Stimulated activated CD4-positive, alpha-beta T cell treated with anti-CD3 and anti-CD28 coated beads, Interleukin-15, amount 100 ng/mL, for 1 hour (primary cell): Measurements from ENCODE around the gene ETV3.

Source experiments
- DNase-seq, 2 donors: peaks; one replicate each; pipeline ENCODE4 v3.0.0-alpha.2; 2020; ENCODE audit warnings: low read depth in 1 of 2, low spot score in 1 of 2

The ETV3 gene

DNA sequence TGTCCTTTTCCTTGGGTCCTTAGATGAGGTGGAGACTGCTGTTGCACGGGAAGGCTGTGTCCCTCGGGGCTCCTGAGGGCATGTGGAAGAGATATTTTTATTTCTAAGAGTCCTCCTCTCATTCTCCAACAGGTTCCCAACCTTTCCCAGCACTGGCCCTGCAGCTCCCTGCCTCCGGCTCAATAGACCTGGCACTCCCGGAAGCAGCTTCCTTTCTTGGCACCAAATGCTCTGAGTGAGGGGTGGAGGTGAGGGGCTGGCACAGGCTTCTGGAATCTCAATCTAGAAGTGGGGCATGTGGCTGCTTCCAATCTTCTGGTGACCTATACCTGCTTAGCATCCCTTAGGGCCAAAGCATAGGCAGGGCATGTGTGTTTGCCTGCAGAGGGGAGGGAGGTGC is 43.1 kb downstream of the ETV3 start:
- DNase-seq: no peak

DNA sequence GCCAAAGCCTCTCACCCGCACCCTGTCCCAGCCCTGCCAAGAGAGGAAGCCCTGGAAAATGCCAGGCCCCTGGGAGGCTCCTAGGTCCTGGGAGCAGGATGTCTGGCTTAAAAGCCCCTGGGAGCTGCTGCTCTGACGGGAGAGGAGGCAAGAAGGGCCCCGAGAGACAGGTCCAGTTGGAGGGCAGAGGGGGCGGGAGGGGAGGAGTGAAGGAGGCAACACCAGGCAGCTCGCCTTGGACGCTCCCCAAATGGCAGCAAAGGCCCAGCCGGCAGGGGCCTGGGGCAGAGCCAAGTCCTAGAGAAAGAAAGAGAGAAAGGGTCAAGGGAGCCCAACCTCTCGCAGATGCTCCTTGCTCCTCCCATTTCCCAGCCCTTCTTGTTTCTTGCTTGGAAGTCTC is 45.4 kb downstream of the ETV3 start:
- DNase-seq: no peak

DNA sequence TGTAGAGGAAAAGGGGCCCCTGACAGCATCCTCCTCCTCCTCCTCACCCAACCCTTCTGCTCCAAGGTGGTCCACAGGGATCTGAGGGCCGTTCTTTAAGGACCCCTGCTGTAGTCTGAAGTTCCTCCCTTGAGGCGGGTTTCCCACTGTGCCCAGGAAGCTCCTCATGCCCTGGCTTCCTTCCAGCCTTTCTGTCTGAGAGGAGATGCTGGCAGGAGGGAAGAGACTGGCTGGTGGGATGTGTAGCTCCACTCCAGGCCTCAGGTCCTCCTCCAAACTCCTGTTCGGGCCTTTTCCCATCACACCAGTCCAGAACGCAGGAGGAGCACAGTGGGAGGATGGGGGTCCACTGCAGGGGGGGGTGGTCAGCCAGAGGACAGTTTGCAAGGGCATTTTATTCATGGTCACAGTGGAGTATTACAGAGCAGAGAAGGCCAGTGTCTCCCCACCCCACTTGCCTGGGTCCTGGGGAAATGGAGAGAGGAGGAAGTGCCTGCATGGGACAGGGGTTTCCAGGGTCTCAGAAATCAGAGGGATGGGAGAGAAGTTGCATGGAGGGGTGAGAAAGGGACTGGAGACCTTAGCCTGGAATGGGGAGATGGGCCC is 46.4 kb downstream of the ETV3 start:
- no peak for DNase-seq

DNA sequence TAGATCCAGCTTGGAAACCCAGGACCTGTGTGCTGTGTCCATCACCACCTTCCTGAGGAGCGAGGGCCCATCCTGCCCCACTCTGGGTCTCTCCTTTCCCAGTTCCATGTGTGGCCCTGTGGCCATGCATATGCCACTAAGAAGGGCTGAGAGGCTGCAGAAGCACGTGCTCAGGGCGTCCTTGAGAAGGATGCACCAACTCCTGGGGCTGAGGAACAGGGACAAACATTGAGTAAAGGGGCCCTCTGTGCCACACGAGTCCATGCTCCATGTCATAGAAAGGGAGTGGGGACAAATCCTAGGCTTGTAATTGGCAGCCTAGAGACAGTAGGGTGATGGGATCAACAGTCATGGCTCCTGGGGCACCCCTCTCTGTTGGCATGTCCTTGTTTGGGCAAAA is 47.0 kb downstream of the ETV3 start:
- DNase-seq: no peak

GRCh38 chr1:157090771-157091170 is 47.4 kb downstream of the ETV3 start:
- no peak for DNase-seq

- peak; percentile 67 to 78 for DNase-seq
These were observed 48.0 kb downstream of the ETV3 start for GRCh38 chr1:157090196-157090647.

DNA sequence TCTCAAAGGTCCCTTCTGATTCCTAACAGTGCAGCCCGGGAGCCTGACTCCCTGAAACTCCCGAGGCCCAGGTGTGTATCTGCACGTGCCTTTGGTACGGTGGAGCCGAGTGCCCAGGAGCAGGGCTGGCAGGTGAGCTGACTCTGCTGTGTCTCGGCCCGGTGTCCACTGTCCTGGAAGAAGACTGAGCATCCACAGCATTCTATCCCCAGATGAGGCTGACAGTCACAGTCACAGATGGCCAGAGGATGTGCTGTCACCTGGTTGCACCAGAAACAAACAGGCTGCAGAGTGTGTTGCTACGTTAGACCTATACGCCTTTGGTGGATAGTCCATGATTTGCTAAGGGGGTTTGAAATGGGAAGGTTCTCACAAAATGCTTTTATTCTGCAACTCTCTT is 48.4 kb downstream of the ETV3 start:
- no peak for DNase-seq

- no peak for DNase-seq
These were observed 49.6 kb downstream of the ETV3 start for GRCh38 chr1:157088607-157089006.

- DNase-seq: no peak
These were observed 51.2 kb downstream of the ETV3 start for GRCh38 chr1:157087030-157087429.

- no peak for DNase-seq
These were observed 51.9 kb downstream of the ETV3 start for GRCh38 chr1:157086299-157086698.

DNA sequence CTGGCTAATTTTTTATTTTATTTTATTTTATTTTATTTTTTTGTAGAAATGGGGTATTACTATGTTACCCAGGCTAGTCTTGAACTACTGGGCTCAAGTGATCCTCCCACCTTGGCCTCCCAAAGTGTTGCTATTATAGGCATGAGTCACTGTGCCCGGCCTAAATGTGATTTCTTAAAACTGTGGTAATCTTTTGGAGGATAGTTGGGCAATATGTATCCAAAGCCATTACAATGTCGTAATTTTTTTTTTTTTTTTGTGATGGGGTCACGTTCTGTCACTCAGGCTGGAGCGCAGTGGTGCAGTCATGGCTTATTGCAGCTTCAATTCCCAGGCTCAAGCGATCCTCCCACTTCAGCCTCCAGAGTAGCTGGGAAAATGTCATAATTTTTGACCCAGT is 52.8 kb downstream of the ETV3 start:
- DNase-seq: no peak

DNA sequence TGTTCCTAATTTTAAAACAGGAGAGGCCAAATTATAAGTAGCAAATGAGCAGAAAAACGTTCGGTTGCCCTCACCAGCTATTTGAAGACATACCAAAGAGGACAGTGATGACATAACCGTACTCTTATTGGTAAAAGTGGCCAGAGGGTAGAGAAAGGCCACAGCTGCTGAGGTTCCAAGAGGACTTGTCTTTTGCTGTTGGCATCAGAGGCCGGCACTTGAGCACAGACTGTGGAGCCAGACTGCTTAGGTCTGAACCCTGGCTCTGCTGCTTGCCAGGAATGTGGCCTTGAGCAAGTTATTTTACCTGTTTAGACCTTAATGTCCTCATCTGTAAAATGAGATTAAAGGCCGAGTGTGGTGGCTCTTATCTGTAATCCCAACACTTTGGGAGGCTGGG is 53.5 kb downstream of the ETV3 start:
- DNase-seq: no peak

- DNase-seq: no peak
These were observed 56.5 kb downstream of the ETV3 start for GRCh38 chr1:157081707-157082106.

GRCh38 chr1:157080714-157081113 is 57.5 kb downstream of the ETV3 start:
- no peak for DNase-seq

DNA sequence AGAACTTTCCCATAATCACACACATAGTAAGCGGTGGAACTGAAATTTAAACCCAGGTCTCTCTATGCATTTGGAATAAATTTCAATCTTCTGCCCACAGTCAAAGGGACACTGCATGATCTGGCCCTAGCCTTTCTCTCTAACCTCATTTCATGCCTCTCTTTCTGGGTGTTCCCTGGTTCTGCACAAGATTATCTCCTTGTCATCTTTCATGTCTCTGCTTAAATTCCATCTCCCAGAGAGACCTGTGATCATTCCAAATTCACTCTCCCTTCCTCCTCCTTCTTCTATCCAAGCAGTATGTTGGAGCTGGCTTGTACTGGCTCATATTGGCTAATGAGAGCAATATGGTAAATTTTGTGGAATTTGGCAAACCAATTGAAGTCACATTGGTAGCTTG is 60.8 kb downstream of the ETV3 start:
- DNase-seq: no peak

DNA sequence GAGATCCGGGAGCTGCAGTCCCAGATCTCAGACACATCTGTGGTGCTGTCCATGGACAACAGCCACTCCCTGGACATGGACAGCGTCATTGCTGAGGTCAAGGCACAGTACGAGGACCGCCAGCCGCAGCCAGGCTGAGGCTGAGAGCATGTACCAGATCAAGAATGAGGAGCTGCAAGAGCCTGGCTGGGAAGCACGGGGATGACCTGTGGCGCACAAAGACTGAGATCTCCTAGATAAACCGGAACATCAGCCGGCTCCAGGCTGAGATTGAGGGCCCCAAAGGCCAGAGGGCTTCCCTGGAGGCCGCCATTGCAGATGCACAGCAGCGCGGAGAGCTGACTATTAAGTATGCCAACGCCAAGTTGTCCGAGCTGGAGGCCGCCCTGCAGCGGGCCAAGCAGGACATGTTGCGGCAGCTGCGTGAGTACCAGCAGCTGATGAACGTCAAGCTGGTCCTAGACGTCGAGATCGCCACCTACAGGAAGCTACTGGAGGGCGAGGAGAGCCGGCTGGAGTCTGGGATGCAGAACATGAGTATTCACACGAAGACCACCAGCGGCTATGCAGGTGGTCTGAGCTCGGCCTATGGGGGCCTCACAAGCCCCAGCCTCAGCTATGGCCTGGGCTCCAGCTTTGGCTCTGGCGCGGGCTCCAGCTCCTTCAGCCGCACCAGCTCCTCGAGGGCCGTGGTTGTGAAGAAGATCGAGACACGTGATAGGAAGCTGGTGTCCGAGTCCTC is 64.1 kb downstream of the ETV3 start:
- no peak for DNase-seq
